Neural crest cell (in vitro differentiated cells): ENCODE measurements around the gene KRTAP2-3. TPM values are rescaled to one million over a fixed set of nuclear protein-coding genes. Genes with fewer than 3 reads are reported as not detected.
"Not testable (repeated sequence)": the region's sequence is repeated elsewhere in the genome, so short reads cannot be mapped to it uniquely, and the experiment has no call there.

Source experiments
- DNase-seq: peaks from one replicate; pipeline ENCODE4 v3.0.0; 2021; ENCODE audit warnings: low read depth, mixed read lengths, low spot score
- H3K27ac Mint-ChIP-seq: one replicate; pipeline ENCODE4 v1.8.0; 2021; ENCODE audit warnings: mild to moderate bottlenecking, mixed read lengths; ENCODE audit not compliant: unreplicated experiment
- H3K27me3 Mint-ChIP-seq: 2 replicates; pipeline ENCODE4 v1.8.0; 2021; ENCODE audit warnings: low read depth, mild to moderate bottlenecking, mixed read lengths
- H3K36me3 Mint-ChIP-seq: 2 replicates; pipeline ENCODE4 v1.8.0; 2021; ENCODE audit warnings: low read depth, mild to moderate bottlenecking, mixed read lengths
- H3K4me1 Mint-ChIP-seq: 2 replicates; pipeline ENCODE4 v1.8.0; 2021; ENCODE audit warnings: mixed read lengths
- H3K4me3 Mint-ChIP-seq: one replicate; pipeline ENCODE4 v1.8.0; 2021; ENCODE audit warnings: mild to moderate bottlenecking, mixed read lengths
- H3K9me3 Mint-ChIP-seq: 2 replicates; pipeline ENCODE4 v1.8.0; 2021; ENCODE audit warnings: mixed read lengths
- CTCF ChIP-seq: fragments of 200-600 bp; sonication (generic); conservative IDR thresholded peaks from 2 replicates; pipeline ENCODE4 v1.5.0; 2021; ENCODE audit warnings: antibody characterized with exemption, mild to moderate bottlenecking
- total RNA-seq: library from RNA; stranded (reverse); gene quantifications from 2 replicates; pipeline ENCODE4 v1.2.1, GENCODE V29; 2021

The KRTAP2-3 gene
- total RNA-seq, 1 donor from 2014 or later, result not detected

- H3K27ac Mint-ChIP-seq, result no peak overlapping the region
- peaks cover 2% of the 10 kb centered on the region for H3K9me3 Mint-ChIP-seq
- no peak for TF ChIP-seq CTCF
- H3K36me3 Mint-ChIP-seq, result peaks cover 2% of the 10 kb centered on the region
- no peaks in the 10 kb centered on the region for H3K4me1 Mint-ChIP-seq
- H3K4me3 Mint-ChIP-seq, result no peak overlapping the region
- no peak for DNase-seq
- peaks cover 18% of the 10 kb centered on the region for H3K27me3 Mint-ChIP-seq
Observed at GRCh38 chr17:41048441-41048840, 11.5 kb downstream of the KRTAP2-3 start.

GRCh38 chr17:41046735-41047465 lies 13.0 kb downstream of the KRTAP2-3 start, which contains the start of gene KRTAP2-1:
KRTAP2-1 (minus strand) TSS chr17:41047316; CDS start chr17:41047267, 49 bp downstream.
- not testable (repeated sequence) for H3K4me3 Mint-ChIP-seq, H3K4me1 Mint-ChIP-seq, H3K27ac Mint-ChIP-seq, H3K36me3 Mint-ChIP-seq, DNase-seq, H3K9me3 Mint-ChIP-seq
- peaks cover 18% of the 10 kb centered on the region for H3K27me3 Mint-ChIP-seq

GRCh38 chr17:41042953-41043352 lies 17.0 kb downstream of the KRTAP2-3 start:
- Mint-ChIP-seq H3K9me3 (peaks cover 6% of the 10 kb centered on the region), H3K4me3 (no peak overlapping the region), H3K36me3 (peaks cover 4% of the 10 kb centered on the region), H3K27ac (no peak overlapping the region), H3K27me3 (peaks cover 2% of the 10 kb centered on the region), H3K4me1 (no peaks in the 10 kb centered on the region)
- no peak for TF ChIP-seq CTCF
- DNase-seq, result no peak

GRCh38 chr17:41040783-41041571 lies 18.9 kb downstream of the KRTAP2-3 start, which contains the start of gene KRTAP1-1:
KRTAP1-1 (minus strand) TSS chr17:41041450; CDS start chr17:41041397, 53 bp downstream.
- not testable (repeated sequence) for H3K4me1 Mint-ChIP-seq, H3K27ac Mint-ChIP-seq, H3K4me3 Mint-ChIP-seq, H3K27me3 Mint-ChIP-seq, H3K9me3 Mint-ChIP-seq, H3K36me3 Mint-ChIP-seq, DNase-seq

- H3K27me3 Mint-ChIP-seq, result no peaks in the 10 kb centered on the region
- no peak overlapping the region for H3K27ac Mint-ChIP-seq
- H3K4me1 Mint-ChIP-seq, result no peaks in the 10 kb centered on the region
- H3K9me3 Mint-ChIP-seq, result peaks cover 3% of the 10 kb centered on the region
- H3K36me3 Mint-ChIP-seq, result no peaks in the 10 kb centered on the region
- no peak for TF ChIP-seq CTCF
- DNase-seq, result no peak
- H3K4me3 Mint-ChIP-seq, result no peak overlapping the region
Observed at GRCh38 chr17:41037853-41038350, 22.0 kb downstream of the KRTAP2-3 start.

- DNase-seq, H3K9me3 Mint-ChIP-seq, H3K27me3 Mint-ChIP-seq, H3K4me1 Mint-ChIP-seq, H3K36me3 Mint-ChIP-seq, H3K4me3 Mint-ChIP-seq: not testable (repeated sequence)
- H3K27ac Mint-ChIP-seq, result peak within 1 kb of the TSS; percentile 57
Observed at GRCh38 chr17:41034346-41034935, 25.5 kb downstream of the KRTAP2-3 start, which contains the start of gene KRTAP1-3. KRTAP1-3 (minus strand) TSS chr17:41034874; CDS start chr17:41034821, 53 bp downstream.
